GM21619 (cell line): Measurements from ENCODE around the gene DYDC2.

Experiments
- ATAC-seq: cut with Tn5 transposase; IDR thresholded peaks from one replicate; pipeline ENCODE4 v1.9.1; 2021; ENCODE audit not compliant: unreplicated experiment

DYDC2 gene

GRCh38 chr10:80365510-80365909 lies 8.9 kb downstream of the DYDC2 start:
- ATAC-seq, result no peak

- no peak for ATAC-seq
Measured at GRCh38 chr10:80371467-80371866, 14.9 kb downstream of the DYDC2 start.

GRCh38 chr10:80372675-80373074 lies 16.1 kb downstream of the DYDC2 start:
- no peak for ATAC-seq

GRCh38 chr10:80373502-80373901 lies 16.9 kb downstream of the DYDC2 start:
- ATAC-seq, result no peak

- no peak for ATAC-seq
Measured at GRCh38 chr10:80379701-80380100, 23.1 kb downstream of the DYDC2 start.

GRCh38 chr10:80380185-80380584 lies 23.6 kb downstream of the DYDC2 start:
- ATAC-seq, result no peak

GRCh38 chr10:80382989-80383388 lies 26.4 kb downstream of the DYDC2 start:
- ATAC-seq, result peak; percentile 83

- no peak for ATAC-seq
Measured at GRCh38 chr10:80390740-80391139, 34.2 kb downstream of the DYDC2 start.

GRCh38 chr10:80392250-80392649 lies 35.7 kb downstream of the DYDC2 start:
- no peak for ATAC-seq

- ATAC-seq, result no peak
Measured at GRCh38 chr10:80394358-80394916, 37.9 kb downstream of the DYDC2 start.

- no peak for ATAC-seq
Measured at GRCh38 chr10:80397014-80397413, 40.4 kb downstream of the DYDC2 start.

GRCh38 chr10:80400136-80400804 lies 43.7 kb downstream of the DYDC2 start:
- no peak for ATAC-seq

GRCh38 chr10:80405035-80405434 lies 48.5 kb downstream of the DYDC2 start:
- ATAC-seq, result no peak

GRCh38 chr10:80405626-80406025 lies 49.0 kb downstream of the DYDC2 start:
- ATAC-seq, result no peak

GRCh38 chr10:80406204-80406603 lies 49.6 kb downstream of the DYDC2 start:
- no peak for ATAC-seq

GRCh38 chr10:80407812-80408241 lies 51.2 kb downstream of the DYDC2 start:
- peak; percentile 19 for ATAC-seq

- peak; percentile 95 for ATAC-seq
Measured at GRCh38 chr10:80408242-80409101, 51.9 kb downstream of the DYDC2 start, which contains the start of gene PRXL2A. Gene PRXL2A (plus strand): TSS chr10:80408551. CDS start chr10:80420468, 11,917 bp downstream.

- ATAC-seq, result no peak
Measured at GRCh38 chr10:80409121-80409520, 52.5 kb downstream of the DYDC2 start.

GRCh38 chr10:80410122-80410521 lies 53.5 kb downstream of the DYDC2 start:
- ATAC-seq, result no peak

- ATAC-seq, result no peak
Measured at GRCh38 chr10:80410578-80411145, 54.1 kb downstream of the DYDC2 start.

- ATAC-seq, result no peak
Measured at GRCh38 chr10:80411267-80411668, 54.7 kb downstream of the DYDC2 start.
